GM19324 (cell line): ENCODE measurements around the gene CD79B.

Experiments used
- ATAC-seq: cut with Tn5 transposase; IDR thresholded peaks from one replicate; pipeline ENCODE4 v1.9.1; 2021; ENCODE audit warnings: mild to moderate bottlenecking, moderate library complexity; ENCODE audit not compliant: unreplicated experiment, low FRiP score

The CD79B gene

GRCh38 chr17:63931981-63932561 lies at the start of gene CD79B:
TSS of gene CD79B (minus strand) at chr17:63932331. CDS start at chr17:63932261, 70 bp downstream.
- peak; percentile 72 for ATAC-seq

- no peak for ATAC-seq
These were observed 46.4 kb upstream of the CD79B start for GRCh38 chr17:63978272-63979200.

GRCh38 chr17:63976702-63977101 lies 44.6 kb upstream of the CD79B start:
- no peak for ATAC-seq

GRCh38 chr17:63975541-63976092 lies 43.5 kb upstream of the CD79B start:
- no peak for ATAC-seq

- no peak for ATAC-seq
These were observed 42.6 kb upstream of the CD79B start for GRCh38 chr17:63974594-63975192.

- ATAC-seq, result no peak
These were observed 41.9 kb upstream of the CD79B start for GRCh38 chr17:63973930-63974593.

- no peak for ATAC-seq
These were observed 41.1 kb upstream of the CD79B start for GRCh38 chr17:63973247-63973646.

- ATAC-seq, result no peak
These were observed 40.7 kb upstream of the CD79B start, which contains the start of gene SCN4A for GRCh38 chr17:63972796-63973195. TSS of gene SCN4A (minus strand) at chr17:63972918. CDS start at chr17:63972841, 77 bp downstream.

- ATAC-seq, result no peak
These were observed 37.1 kb upstream of the CD79B start for GRCh38 chr17:63969278-63969677.

GRCh38 chr17:63967953-63968352 lies 35.8 kb upstream of the CD79B start:
- no peak for ATAC-seq

- ATAC-seq, result no peak
These were observed 34.6 kb upstream of the CD79B start for GRCh38 chr17:63966646-63967264.

GRCh38 chr17:63963123-63963522 lies 31.0 kb upstream of the CD79B start:
- ATAC-seq, result no peak

- ATAC-seq, result no peak
These were observed 30.2 kb upstream of the CD79B start for GRCh38 chr17:63962298-63962744.

GRCh38 chr17:63961355-63962212 lies 29.5 kb upstream of the CD79B start:
- ATAC-seq, result no peak

- ATAC-seq, result no peak
These were observed 28.3 kb upstream of the CD79B start for GRCh38 chr17:63960430-63960829.

GRCh38 chr17:63960006-63960405 lies 27.9 kb upstream of the CD79B start:
- ATAC-seq, result no peak

GRCh38 chr17:63956296-63956920 lies 24.3 kb upstream of the CD79B start:
- ATAC-seq, result no peak

- ATAC-seq, result no peak
These were observed 23.7 kb upstream of the CD79B start for GRCh38 chr17:63955791-63956190.

GRCh38 chr17:63955232-63955631 lies 23.1 kb upstream of the CD79B start:
- ATAC-seq, result no peak
